RWPE2 (cell line): ENCODE data around the gene STX8.

Experiments used
- ATAC-seq: fragments of 200-7000 bp; cut with Tn5 transposase; 3 replicates; pipeline ENCODE4 v1.9.1; 2021; ENCODE audit warnings: low read depth
- DNase-seq: peaks from one replicate; pipeline ENCODE4 v3.0.0-alpha.2; 2020; ENCODE audit warnings: low spot score
- H3K27ac ChIP-seq: fragments of 450-650 bp; 2 replicates; pipeline ENCODE4 v1.5.1; 2017; ENCODE audit warnings: mild to moderate bottlenecking; ENCODE audit not compliant: poor library complexity, severe bottlenecking
- H3K27me3 ChIP-seq: fragments of 250-450 bp; sonication (Bioruptor Pico); 2 replicates; pipeline ENCODE4 v1.5.1; 2021; ENCODE audit warnings: mild to moderate bottlenecking, moderate library complexity; ENCODE audit not compliant: insufficient read depth, poor library complexity, severe bottlenecking
- H3K36me3 ChIP-seq: fragments of 250-450 bp; sonication (Bioruptor Pico); 2 replicates; pipeline ENCODE4 v1.5.1; 2020; ENCODE audit warnings: low read depth, mild to moderate bottlenecking, moderate library complexity
- H3K4me1 ChIP-seq: fragments of 250-450 bp; sonication (Bioruptor Pico); 2 replicates; pipeline ENCODE4 v1.5.1; 2021; ENCODE audit warnings: mild to moderate bottlenecking, moderate library complexity; ENCODE audit not compliant: insufficient read depth, poor library complexity, severe bottlenecking
- H3K4me3 ChIP-seq: fragments of 250-450 bp; sonication (Bioruptor Pico); 2 replicates; pipeline ENCODE4 v1.5.1; 2021; ENCODE audit warnings: mild to moderate bottlenecking, moderate library complexity; ENCODE audit not compliant: severe bottlenecking
- H3K9me3 ChIP-seq: fragments of 250-450 bp; sonication (Bioruptor Pico); 2 replicates; pipeline ENCODE4 v1.5.1; 2021; ENCODE audit warnings: mild to moderate bottlenecking, moderate library complexity; ENCODE audit not compliant: severe bottlenecking
- CTCF ChIP-seq: fragments of 450-650 bp; IDR thresholded peaks from one replicate; pipeline ENCODE4 v1.5.1; 2017; ENCODE audit warnings: mild to moderate bottlenecking, moderate library complexity; ENCODE audit not compliant: poor library complexity, severe bottlenecking

STX8 gene

GRCh38 chr17:9488556-9488955 lies 87.1 kb downstream of the STX8 start:
- ATAC-seq = no peak
- Histone ChIP-seq H3K4me3 (no peak overlapping the region), H3K4me1 (no peaks in the 10 kb centered on the region), H3K9me3 (no peaks in the 10 kb centered on the region), H3K36me3 (no peaks in the 10 kb centered on the region), H3K27ac (no peak overlapping the region), H3K27me3 (no peaks in the 10 kb centered on the region)
- no peak for DNase-seq
- no peak for TF ChIP-seq CTCF

- no peaks in the 10 kb centered on the region for H3K27me3 ChIP-seq
- TF ChIP-seq CTCF = no peak
Measured at GRCh38 chr17:9487406-9487805, 88.2 kb downstream of the STX8 start.

GRCh38 chr17:9484789-9485188 lies 90.8 kb downstream of the STX8 start:
- Histone ChIP-seq H3K27ac (no peak overlapping the region), H3K36me3 (no peaks in the 10 kb centered on the region), H3K4me1 (no peaks in the 10 kb centered on the region), H3K4me3 (no peak overlapping the region), H3K27me3 (no peaks in the 10 kb centered on the region), H3K9me3 (no peaks in the 10 kb centered on the region)
- no peak for DNase-seq
- ATAC-seq = no peak
- no peak for TF ChIP-seq CTCF

More at GRCh38 chr17:9487406-9487805, 88.2 kb downstream of the STX8 start:
- H3K4me1 ChIP-seq = no peaks in the 10 kb centered on the region
- ATAC-seq = no peak
- no peak overlapping the region for H3K27ac ChIP-seq
- H3K9me3 ChIP-seq = no peaks in the 10 kb centered on the region
- no peaks in the 10 kb centered on the region for H3K36me3 ChIP-seq
- no peak for DNase-seq
- H3K4me3 ChIP-seq = no peak overlapping the region

- no peak for DNase-seq
- H3K9me3 ChIP-seq = no peaks in the 10 kb centered on the region
- no peak overlapping the region for H3K4me3 ChIP-seq
- H3K4me1 ChIP-seq = no peaks in the 10 kb centered on the region
- no peaks in the 10 kb centered on the region for H3K27me3 ChIP-seq
- no peak for TF ChIP-seq CTCF
- no peak overlapping the region for H3K27ac ChIP-seq
- no peak for ATAC-seq
- no peaks in the 10 kb centered on the region for H3K36me3 ChIP-seq
Measured at GRCh38 chr17:9479964-9480363, 95.7 kb downstream of the STX8 start.

GRCh38 chr17:9478889-9479288 lies 96.7 kb downstream of the STX8 start:
- Histone ChIP-seq H3K27me3 (no peaks in the 10 kb centered on the region), H3K36me3 (no peaks in the 10 kb centered on the region), H3K4me3 (no peak overlapping the region), H3K27ac (no peak overlapping the region), H3K9me3 (no peaks in the 10 kb centered on the region), H3K4me1 (no peaks in the 10 kb centered on the region)
- DNase-seq (no peak), ATAC-seq (no peak)
- no peak for TF ChIP-seq CTCF
